Measurements from ENCODE around the gene PRMT2.
"Not testable (repeated sequence)": the region's sequence is repeated elsewhere in the genome, so short reads cannot be mapped to it uniquely, and the experiment has no call there.

The PRMT2 gene

DNA sequence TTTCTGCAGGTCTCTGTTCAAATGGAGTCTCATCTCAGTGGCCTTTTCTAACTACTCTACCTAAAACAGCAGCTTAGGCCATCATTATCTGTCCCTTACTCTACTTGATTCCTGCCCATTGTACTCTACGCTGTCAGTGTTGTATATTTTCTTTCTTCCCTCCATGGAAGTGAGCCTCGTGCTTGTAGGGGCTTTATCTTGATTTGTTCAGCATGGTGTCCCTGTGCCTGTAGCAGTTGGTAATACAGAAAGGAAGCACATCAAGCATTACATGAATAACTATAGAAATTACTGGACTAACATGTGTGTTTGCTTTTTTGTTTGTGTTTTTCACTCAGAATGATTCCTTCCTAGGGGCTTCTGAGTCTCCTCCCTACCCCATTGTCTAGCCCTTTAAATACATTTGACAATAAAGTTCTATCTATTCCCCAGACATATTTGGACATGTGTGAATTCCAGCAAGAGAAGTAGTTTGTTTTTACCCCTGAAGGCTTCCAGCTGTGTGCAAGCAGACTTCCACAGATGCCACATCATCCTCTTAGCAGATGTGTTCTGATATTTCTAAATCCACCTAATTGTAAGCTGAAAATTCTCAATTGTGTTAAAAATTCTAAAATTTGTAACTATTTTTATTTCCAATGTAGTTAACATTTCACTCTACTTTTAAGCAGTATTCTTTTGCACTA lies 40.3 kb downstream of the PRMT2 start:
- no peak for DNase-seq

DNA sequence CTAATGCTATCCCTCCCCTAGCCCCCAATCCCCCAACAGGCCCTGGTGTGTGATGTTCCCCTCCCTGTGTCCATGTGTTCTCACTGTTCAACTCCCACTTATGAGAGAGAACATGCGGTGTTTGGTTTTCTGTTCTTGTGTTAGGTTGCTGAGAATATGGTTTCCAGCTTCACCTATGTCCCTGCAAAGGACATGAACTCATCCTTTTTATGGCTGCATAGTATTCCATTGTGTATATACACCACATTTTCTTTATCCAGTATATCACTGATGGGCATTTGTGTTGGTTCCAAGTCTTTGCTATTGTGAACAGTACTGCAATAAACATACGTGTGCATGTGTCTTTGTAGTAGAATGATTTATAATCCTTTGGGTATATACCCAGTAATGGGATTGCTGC lies 41.1 kb downstream of the PRMT2 start:
- not testable (repeated sequence) for DNase-seq

DNA sequence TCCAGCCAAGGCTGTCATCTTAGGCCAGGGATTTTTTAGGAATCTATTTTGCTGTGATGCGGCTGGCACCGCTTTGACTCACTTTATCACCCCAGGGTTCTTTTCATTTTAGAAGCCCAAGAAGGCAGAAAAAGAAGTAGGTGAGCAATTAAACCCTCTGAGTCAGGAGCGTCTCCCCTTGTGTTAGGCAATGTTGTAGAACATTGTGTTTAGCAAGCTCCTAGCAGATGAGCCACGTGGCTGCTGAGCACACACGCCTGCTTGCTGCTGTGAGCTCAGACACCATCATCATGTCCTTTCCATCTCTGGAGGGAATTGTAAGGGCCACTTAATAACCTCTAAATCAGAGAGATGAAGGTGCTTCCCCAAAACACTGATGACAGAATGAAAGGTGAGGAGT lies 46.1 kb downstream of the PRMT2 start:
- not testable (repeated sequence) for DNase-seq

DNA sequence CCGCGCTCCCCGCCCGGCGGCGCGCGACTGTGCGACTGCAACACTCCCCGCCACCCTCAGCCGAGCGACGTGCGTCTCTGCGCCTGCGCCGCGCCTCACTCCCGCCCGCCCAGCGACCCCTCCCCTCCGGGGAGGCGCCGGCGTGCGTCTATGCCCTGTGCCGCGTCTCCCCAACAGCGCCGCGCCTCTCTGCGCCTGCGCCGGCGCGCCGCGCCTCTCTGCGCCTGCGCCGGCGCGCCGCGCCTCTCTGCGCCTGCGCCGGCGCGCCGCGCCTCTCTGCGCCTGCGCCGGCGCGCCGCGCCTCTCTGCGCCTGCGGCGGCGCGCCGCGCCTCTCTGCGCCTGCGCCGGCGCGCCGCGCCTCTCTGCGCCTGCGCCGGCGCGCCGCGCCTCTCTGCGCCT lies 63.2 kb downstream of the PRMT2 start:
- not testable (repeated sequence) for DNase-seq

DNA sequence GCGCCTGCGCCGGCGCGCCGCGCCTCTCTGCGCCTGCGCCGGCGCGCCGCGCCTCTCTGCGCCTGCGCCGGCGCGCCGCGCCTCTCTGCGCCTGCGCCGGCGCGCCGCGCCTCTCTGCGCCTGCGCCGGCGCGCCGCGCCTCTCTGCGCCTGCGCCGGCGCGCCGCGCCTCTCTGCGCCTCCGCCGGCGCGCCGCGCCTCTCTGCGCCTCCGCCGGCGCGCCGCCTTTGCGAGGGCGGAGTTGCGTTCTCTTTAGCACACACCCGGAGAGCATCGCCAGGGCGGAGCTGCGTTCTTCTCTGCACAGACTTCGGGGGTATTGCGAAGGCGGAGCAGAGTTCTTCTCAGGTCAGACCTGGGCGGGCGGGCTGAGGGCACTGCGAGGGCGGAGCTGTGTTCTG lies 63.6 kb downstream of the PRMT2 start:
- not testable (repeated sequence) for DNase-seq
